NOMO-1 (cell line): Measurements from ENCODE around the gene NAB1.
"Not testable (repeated sequence)": the region's sequence is repeated elsewhere in the genome, so short reads cannot be mapped to it uniquely, and the experiment has no call there.

Experiments used
- DNase-seq, 2 experiments: peaks; one replicate each; lab custom pipeline; 2025; ENCODE audit not compliant: unreplicated experiment in 2 of 2; lab: John Stamatoyannopoulos, UW

NAB1 gene

GRCh38 chr2:190707726-190708125 is 58.8 kb downstream of the NAB1 start:
- DNase-seq, result no peak

DNA sequence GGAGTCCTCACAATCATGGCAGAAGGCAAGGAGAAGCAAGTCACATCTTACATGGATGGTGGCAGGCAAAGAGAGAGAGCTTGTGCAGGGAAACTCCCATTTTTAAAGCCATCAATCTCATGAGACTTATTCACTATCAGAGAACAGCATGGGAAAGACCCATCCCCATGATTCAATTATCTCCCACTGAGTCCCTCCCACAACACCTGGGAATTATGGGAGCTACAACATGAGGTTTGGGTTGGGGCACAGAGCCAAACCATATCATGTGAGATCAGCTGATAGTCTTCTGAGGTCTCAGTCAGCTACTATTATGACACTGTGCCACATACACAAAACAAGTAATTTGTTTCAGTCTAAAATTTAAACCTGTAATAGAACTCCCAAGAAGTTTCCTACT is 59.8 kb downstream of the NAB1 start:
- not testable (repeated sequence) for DNase-seq

GRCh38 chr2:190711069-190711468 is 62.2 kb downstream of the NAB1 start:
- DNase-seq, result no peak

DNA sequence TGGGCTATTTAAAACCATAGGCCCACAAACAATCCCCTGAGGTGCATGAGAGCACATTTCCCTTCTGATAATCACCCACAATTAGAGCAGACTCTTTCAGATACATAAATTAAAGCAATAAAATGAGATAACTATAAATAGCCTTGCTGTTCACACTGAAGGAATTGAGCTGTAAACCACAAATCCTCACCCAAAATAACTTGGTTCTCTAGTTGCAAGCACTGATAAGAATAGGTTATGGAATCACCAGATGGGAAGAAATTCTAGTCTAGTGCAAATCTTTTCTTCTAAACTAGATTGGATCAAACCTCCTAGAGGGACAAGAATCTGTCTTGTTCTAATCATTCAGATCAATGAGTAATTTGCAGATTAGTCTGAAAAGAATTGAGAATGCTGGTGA is 64.6 kb downstream of the NAB1 start:
- DNase-seq, result peak in 1 of 2 experiments; percentile 2

GRCh38 chr2:190714958-190715357 is 66.1 kb downstream of the NAB1 start:
- DNase-seq, result no peak

GRCh38 chr2:190716176-190716807 is 67.4 kb downstream of the NAB1 start:
- DNase-seq, result no peak

GRCh38 chr2:190717306-190717705 is 68.4 kb downstream of the NAB1 start:
- no peak for DNase-seq

DNA sequence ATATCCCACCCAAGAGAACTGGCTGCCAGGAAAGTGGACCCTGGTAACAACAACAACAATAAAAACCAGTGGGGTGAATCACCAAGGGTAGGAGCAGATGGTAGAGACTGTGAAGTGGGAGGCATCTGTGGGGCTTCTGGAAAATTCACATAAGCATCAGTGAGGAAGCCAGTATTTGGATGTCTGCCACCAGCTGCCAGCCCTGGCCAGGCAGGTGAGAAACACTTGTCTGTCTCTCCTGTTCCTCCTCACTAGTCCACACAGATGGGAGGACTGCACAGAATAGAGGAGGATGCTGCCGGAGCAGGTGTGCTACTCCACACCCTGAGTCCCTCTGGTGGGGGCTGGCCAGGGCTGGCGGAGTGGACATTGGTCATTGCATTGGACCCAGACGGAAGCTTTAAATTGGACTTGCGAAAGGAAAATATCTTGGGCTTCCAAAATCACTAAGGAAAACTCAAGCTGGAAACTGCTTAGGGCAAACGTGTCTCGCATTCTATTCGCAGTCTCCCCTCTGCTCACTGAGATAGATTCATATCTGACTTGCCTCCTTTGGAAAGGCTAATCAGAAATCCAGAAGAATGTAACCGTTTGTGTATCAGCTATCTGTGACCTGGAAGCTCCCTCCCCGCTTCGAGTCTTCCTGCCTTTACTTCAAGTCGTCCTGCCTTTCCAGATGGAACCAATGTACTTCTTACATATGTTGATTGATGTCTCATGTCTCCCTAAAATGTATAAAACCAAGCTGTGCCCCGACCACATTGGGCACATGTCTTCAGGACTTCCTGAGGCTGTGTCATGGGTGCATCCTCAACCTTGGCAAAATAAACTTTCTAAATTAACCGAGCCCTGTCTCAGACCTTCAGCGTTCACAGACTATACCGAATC is 69.1 kb downstream of the NAB1 start:
- DNase-seq, result no peak

DNA sequence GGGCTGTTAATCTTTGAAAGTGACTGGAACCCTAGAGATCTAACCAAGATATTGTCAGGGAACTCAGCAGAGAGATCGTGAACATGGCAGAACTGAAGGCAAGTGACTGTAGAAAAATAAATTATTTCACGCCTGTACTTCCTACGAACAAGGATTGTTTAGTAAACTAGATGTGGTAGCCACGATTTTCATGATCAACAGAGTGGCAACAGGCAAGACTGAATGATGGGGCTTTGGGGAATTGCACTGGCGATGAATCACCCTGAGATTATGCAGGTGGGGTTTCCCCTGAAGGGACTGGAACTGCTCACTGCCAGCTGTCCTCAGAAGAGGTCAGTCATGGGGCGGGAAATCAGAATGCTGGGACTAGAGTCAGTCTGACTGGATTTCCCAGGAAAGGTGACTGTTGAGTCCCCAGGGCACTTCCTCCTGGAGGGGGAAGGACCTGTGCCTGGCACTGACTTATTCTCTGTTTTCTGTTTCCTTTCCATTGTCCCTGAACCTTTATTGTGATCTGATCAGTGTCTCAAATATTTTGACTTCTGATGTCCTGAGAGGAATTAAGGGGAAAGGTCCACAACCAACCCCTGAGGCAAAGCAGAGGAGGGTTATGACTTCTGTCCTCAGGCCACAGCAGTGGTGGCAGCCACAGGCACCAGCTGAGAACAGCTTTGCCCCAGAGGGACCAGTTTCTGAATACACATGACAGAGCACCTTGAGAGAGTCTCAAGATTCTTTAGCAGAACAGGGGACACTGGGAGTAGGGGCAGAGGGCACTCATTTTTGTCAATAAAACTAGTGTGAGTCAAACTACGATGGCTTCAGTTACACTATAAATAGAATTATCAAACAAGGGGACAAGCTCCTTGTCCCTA is 70.0 kb downstream of the NAB1 start:
- no peak for DNase-seq

DNA sequence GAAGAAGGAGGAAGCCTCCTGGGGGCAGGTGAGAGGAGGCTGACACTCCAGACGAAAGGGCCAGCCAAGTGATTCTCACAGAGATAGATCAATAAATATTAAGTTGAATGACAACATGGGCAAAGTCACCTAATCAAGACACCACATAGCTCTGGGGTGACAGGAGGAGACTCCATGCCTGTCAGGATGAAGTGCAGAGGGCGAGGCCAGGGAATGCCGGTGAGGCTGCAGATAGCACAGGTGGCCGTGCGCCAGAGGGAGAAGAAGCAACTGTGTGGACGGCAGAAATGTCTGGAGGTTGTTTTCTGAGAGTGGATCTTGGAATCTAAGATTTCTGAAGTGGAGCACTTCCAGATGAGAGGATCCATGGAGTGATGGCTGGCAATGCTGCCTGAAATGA is 71.4 kb downstream of the NAB1 start:
- no peak for DNase-seq

GRCh38 chr2:190720691-190721090 is 71.8 kb downstream of the NAB1 start:
- DNase-seq, result no peak

DNA sequence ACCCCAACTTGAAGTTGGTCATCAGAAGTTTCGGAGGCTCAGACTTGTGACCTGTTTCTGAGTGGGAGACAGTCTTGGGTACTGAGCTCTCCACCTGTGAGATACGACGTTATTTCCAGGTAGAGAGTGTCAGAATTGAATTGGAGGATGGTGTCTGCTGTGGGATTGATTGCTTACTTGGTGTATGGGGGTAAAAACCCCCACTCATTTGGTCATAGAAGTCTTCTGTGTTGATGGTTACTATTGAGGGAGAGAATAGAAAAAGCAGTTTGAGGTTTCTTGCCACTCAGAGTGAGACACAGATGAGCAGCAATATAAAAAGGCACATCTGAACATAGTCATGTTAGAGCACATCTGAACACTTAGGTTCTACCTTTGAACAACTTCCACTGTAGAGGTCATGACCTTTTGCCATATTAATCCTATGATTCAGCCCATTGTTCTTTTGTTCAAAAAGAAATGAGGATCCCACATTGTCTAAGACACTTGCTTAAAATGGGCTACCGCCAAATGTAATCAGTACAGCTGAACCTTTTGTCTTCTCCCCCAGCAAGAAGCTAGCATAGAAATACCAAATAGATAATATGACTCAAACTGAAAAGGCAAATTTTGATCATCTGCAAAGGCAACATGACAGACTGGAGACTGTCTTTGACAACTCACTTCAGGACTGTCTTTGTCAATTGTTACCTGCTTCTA is 73.3 kb downstream of the NAB1 start:
- DNase-seq, result no peak

GRCh38 chr2:190722835-190723234 is 74.0 kb downstream of the NAB1 start:
- DNase-seq, result no peak

DNA sequence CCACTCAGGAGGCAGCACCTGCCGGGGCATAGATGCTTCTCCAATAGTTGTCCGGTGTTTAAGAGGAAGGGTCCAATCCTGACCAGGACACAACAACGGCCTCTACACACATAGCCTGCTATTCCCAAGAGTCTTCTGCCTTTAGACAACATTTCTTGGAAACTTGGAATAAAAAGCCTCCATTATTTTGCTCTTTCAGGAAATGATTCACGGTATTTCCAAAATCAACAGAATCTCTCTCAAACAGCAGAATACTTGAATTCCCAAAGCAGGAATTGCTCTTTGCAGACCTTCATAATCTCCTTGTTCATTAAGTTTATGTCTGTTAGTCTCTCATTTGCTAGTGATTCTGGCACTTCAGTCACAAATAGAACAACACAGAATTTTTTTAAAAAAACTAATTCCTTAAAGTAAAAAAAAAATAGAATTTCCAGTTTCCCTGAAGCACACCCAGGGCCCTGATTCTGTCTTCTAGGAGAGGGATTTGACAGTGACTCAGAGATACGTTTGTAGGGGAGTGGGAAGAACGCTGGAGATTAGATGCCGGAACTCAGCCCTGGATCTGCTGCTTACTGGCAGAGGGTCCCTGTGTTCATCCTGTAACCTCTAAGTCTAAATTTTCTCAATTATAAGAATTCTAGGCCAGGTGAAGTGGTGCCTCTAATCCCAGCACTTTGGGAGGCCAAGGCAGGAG is 74.7 kb downstream of the NAB1 start:
- no peak for DNase-seq

DNA sequence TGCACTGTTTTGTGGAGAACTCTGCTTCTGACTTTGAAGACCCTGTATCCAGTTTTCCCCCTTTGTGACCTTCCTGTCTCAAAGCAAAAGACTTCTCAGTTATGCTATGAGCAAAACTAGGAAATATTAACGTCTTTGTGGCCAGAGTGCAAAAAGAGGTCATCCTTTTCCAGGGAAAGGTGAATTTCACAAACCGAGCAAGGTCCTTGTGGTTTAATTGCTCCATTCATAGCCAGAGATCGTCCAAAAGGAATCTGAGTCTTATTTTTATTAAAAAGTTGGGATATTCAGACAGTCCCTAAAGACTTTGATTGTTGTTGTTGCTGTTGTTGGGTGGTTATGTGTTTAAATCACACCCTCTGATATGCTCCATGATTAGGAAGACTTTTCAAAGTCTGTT is 77.4 kb downstream of the NAB1 start:
- DNase-seq, result no peak

GRCh38 chr2:190736355-190736754 is 87.5 kb downstream of the NAB1 start:
- no peak for DNase-seq

DNA sequence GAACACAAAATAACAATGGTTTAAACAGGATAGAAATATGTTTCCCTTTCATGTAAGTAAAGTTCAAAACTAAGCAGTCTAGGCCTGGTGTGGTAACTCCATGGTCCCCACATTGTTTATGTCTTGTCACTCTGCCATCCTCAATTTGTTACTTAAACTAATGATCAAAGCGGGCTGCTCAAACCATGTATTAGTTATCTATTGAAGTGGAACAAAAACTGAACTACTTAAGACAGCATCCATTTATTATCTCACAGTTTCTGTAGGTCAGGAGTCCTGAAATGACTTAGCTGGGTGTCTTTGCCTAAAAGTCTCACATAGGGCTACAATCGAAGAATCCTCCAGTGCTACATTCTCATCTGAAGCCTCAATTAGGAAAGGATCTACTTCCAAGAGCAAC is 91.6 kb downstream of the NAB1 start:
- DNase-seq, result no peak
